ENCODE measurements around the gene ARRB1. TPM values are rescaled to one million over a fixed set of nuclear protein-coding genes. Genes with fewer than 3 reads are reported as not detected.

Gene ARRB1
- total and polyA plus RNA-seq, 4 donors = 3.3 to 21.2 (median 12.5) TPM

DNA sequence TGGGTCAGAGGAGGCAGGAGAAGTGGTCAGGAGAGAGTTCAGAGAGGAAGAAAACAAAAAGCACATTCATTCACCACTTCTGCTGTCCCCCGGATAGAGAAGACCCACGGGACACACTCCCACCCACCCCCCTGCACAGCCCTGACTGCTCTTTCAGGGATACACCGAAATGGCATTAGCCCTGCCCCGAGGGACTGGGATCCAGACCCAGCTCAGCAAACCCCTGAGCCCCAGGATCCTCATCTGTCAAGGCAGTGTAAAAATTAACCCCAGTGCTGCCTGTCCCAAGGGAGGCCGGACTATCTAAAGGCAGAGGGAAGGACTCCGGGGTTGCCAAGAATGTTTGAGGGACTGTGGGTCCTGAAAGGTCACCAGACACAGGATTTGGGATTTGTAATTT lies 79.7 kb downstream of the ARRB1 start:
- H3K4me3 ChIP-seq (ENCODE audit: low read depth in 1 of 3, low read length in 3 of 3) = no peak overlapping the region
- peaks cover 0 to 16% (median 7%) of the 10 kb centered on the region in 4 donors for H3K36me3 ChIP-seq (ENCODE audit: control insufficient read depth in 4 of 4, insufficient read depth in 3 of 4, low read depth in 1 of 4, low read length in 3 of 4)
- no peaks in the 10 kb centered on the region for H3K27me3 ChIP-seq (ENCODE audit: control insufficient read depth in 4 of 4, insufficient read depth in 4 of 4, low read length in 3 of 4)
- 73% methylated on average over 6 of the region's 6 CpGs for WGBS
- H3K9ac ChIP-seq (ENCODE audit: low read depth in 1 of 2, low read length in 2 of 2) = no peak overlapping the region
- no peak for DNase-seq (ENCODE audit: low spot score)
- no peaks in the 10 kb centered on the region for H3K4me1 ChIP-seq (ENCODE audit: control insufficient read depth in 4 of 4, insufficient read depth in 4 of 4, low read length in 3 of 4)
- TF ChIP-seq, protein P1, sequence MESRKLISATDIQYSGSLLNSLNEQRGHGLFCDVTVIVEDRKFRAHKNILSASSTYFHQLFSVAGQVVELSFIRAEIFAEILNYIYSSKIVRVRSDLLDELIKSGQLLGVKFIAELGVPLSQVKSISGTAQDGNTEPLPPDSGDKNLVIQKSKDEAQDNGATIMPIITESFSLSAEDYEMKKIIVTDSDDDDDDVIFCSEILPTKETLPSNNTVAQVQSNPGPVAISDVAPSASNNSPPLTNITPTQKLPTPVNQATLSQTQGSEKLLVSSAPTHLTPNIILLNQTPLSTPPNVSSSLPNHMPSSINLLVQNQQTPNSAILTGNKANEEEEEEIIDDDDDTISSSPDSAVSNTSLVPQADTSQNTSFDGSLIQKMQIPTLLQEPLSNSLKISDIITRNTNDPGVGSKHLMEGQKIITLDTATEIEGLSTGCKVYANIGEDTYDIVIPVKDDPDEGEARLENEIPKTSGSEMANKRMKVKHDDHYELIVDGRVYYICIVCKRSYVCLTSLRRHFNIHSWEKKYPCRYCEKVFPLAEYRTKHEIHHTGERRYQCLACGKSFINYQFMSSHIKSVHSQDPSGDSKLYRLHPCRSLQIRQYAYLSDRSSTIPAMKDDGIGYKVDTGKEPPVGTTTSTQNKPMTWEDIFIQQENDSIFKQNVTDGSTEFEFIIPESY (IDR thresholded peaks at IDR 0.05) = no peak
- TF ChIP-seq CTCF (IDR thresholded peaks at IDR 0.05; ENCODE audit: low read depth, low read length, missing input control) (no peak), JUND (IDR thresholded peaks at IDR 0.05) (no peak), YY1 (IDR thresholded peaks at IDR 0.05) (no peak), FOXA2 (IDR thresholded peaks at IDR 0.05) (no peak), HNF4G (IDR thresholded peaks at IDR 0.05) (no peak), HNF4A (conservative IDR thresholded peaks at IDR 0.05) (no peak)
- H3K27ac ChIP-seq (ENCODE audit: low read depth in 1 of 2, low read length in 2 of 2) = no peak overlapping the region
- H3K9me3 ChIP-seq (ENCODE audit: control insufficient read depth in 4 of 4, low read length in 3 of 4) = no peaks in the 10 kb centered on the region

DNA sequence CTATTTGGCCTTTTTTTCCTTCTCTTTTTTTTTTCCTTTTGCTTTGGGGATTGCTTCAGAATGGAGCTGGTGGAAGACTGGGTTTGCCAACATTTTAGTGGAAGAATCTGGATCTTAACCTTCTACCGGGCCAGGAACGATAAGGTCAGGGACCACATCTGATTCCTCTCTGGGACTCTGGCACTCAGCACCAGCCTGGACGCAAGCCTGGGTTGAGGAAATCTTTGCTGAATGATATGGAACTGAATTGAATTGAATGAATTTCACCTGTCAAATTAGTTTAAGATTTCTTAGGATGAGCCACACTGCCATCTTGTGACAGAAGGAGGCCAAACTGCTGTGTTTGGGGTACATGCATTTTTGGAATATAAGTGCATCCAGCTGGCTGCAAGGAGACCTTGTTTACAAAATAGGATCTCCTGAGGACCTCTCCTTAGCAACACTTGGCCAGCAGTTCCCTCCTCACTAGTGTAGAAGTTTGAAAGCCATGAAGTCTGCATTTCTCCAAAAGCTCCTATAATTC lies 80.5 kb downstream of the ARRB1 start:
- H3K4me1 ChIP-seq (ENCODE audit: control insufficient read depth in 4 of 4, insufficient read depth in 4 of 4, low read length in 3 of 4) = no peaks in the 10 kb centered on the region
- H3K9me3 ChIP-seq (ENCODE audit: control insufficient read depth in 4 of 4, low read length in 3 of 4) = no peaks in the 10 kb centered on the region
- peaks cover 0 to 18% (median 7%) of the 10 kb centered on the region in 4 donors for H3K36me3 ChIP-seq (ENCODE audit: control insufficient read depth in 4 of 4, insufficient read depth in 3 of 4, low read depth in 1 of 4, low read length in 3 of 4)
- no peak for TF ChIP-seq REST (IDR thresholded peaks at IDR 0.05)
- no peak for TF ChIP-seq FOXA1 (IDR thresholded peaks at IDR 0.05)
- TF ChIP-seq CTCF (IDR thresholded peaks at IDR 0.05; ENCODE audit: low read depth, low read length, missing input control) = peak; percentile 12
- TF ChIP-seq RAD21 (IDR thresholded peaks at IDR 0.05) = peak; percentile 20 to 25
- no peak for TF ChIP-seq EGR1 (IDR thresholded peaks at IDR 0.05; ENCODE audit: low read depth in 2 of 2)
- no peak for TF ChIP-seq YY1 (IDR thresholded peaks at IDR 0.05)
- no peak for TF ChIP-seq GABPA (IDR thresholded peaks at IDR 0.05 in 1 of 2, conservative IDR thresholded peaks at IDR 0.05 in 1 of 2)
- H3K9ac ChIP-seq (ENCODE audit: low read depth in 1 of 2, low read length in 2 of 2) = no peak overlapping the region
- no peak overlapping the region for H3K4me3 ChIP-seq (ENCODE audit: low read depth in 1 of 3, low read length in 3 of 3)
- no peaks in the 10 kb centered on the region for H3K27me3 ChIP-seq (ENCODE audit: control insufficient read depth in 4 of 4, insufficient read depth in 4 of 4, low read length in 3 of 4)
- H3K27ac ChIP-seq (ENCODE audit: low read depth in 1 of 2, low read length in 2 of 2) = no peak overlapping the region
- no peak for DNase-seq (ENCODE audit: low spot score)
- WGBS = 84% methylated on average over 3 of the region's 3 CpGs
